ENCODE results near the gene ASB10. TPM values are rescaled to one million over a fixed set of nuclear protein-coding genes. Genes with fewer than 3 reads are reported as not detected.

The ASB10 gene
- total and polyA plus RNA-seq, 2 of the 4 experiments (the other 2 are of a cell fraction), result not detected

DNA sequence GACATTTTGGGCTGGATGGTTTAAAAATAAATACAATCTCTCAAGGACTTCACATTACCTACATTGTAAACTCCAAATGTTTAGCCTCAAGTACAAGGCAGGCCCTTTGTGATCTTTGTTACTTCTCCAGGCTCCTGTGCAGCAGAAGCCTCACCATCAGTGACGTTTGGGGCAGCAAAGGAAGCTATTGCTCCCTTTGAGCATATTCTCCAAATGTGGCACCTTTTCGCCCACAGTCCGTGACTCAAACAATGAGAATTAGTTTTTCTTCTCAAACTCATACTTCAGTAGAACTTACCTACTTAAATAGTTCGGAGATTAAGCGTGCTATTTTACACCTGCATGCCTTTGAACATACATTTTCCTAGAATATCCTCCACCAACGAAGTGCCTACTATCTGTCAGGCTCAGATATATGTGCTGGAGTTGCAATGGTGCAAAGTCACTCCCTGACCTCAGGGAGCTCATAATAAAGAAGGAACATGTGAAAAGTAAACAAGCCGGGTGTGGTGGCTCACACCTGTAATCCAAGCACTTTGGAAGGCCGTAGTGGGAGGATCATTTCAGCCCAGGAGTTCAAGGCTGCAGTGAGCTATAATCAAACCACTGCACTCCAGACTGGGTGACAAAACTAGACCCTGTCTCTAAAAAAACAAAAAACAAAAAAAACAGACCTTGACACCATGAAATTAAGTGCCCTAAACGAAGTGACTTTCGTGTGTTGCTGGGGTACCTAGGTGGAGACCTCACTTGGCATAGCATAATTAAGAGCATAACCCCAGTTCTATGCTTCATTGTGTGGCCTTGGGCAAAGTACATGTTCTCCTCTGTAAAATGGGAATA lies 41.2 kb upstream of the ASB10 start:
- Histone ChIP-seq H3K36me3 (ENCODE audit: control insufficient read depth, insufficient read depth, low read length) (peaks cover 17% of the 10 kb centered on the region), H3K9ac (ENCODE audit: low read depth, low read length) (peak overlapping the region; percentile 95), H2BK15ac (ENCODE audit: low read depth, low read length) (no peak overlapping the region), H2BK20ac (ENCODE audit: low read depth, low read length) (no peak overlapping the region), H3K56ac (ENCODE audit: extremely low read depth, insufficient read depth, low read length) (peak overlapping the region; percentile 63; the same call in 1 of the 2 replicates), H2AFZ (replicated peaks; ENCODE audit: low read length, poor library complexity) (peak overlapping the region; percentile 44), H3K18ac (ENCODE audit: low read depth, low read length) (no peak overlapping the region), H3K9me3 (ENCODE audit: control insufficient read depth, insufficient read depth, low read length) (no peaks in the 10 kb centered on the region), H3K14ac (replicated peaks; ENCODE audit: low read depth, low read length) (no peak overlapping the region), H3K27me3 (ENCODE audit: control insufficient read depth, insufficient read depth, low read length) (no peaks in the 10 kb centered on the region), H2AK5ac (ENCODE audit: low read depth, low read length) (no peak overlapping the region), H3K4me1 (ENCODE audit: control insufficient read depth, insufficient read depth, low read length) (peaks cover 11% of the 10 kb centered on the region), H3K4me3 (ENCODE audit: insufficient read depth, low read depth, low read length) (peak overlapping the region; percentile 85; the same call in 1 of the 2 replicates), H3K23ac (ENCODE audit: low read depth, low read length) (0 out of 2 replicates have a peak overlapping the region, but pooled peaks have one; percentile 0), H4K5ac (ENCODE audit: low read depth, low read length) (peak overlapping the region; percentile 56), H3K4me2 (ENCODE audit: low read depth, low read length) (peak overlapping the region; percentile 83), H3K79me1 (ENCODE audit: low read depth in 1 of 2, low read length in 2 of 2) (peaks cover 15 to 40% of the 10 kb centered on the region in 2 experiments), H2BK5ac (ENCODE audit: low read depth, low read length, poor library complexity, severe bottlenecking) (no peak overlapping the region), H4K20me1 (ENCODE audit: insufficient read depth, low read length) (peaks cover 5% of the 10 kb centered on the region), H2AK9ac (replicated peaks; ENCODE audit: low read depth, low read length, poor library complexity) (peak overlapping the region; percentile 3), H4K91ac (ENCODE audit: insufficient read depth, low read depth, low read length) (peak overlapping the region; percentile 55; the same call in 1 of the 2 replicates), H3K27ac (ENCODE audit: insufficient read depth, low read length) (peak overlapping the region; percentile 8; the same call in 1 of the 2 replicates), H4K8ac (ENCODE audit: low read depth in 2 of 2, low read length in 2 of 2) (peak overlapping the region; percentile 93 to 98), H3K4ac (ENCODE audit: low read depth, low read length) (peak overlapping the region; percentile 28; the same call in 1 of the 2 replicates), H3K9me1 (ENCODE audit: insufficient read depth, low read length) (peaks cover 4% of the 10 kb centered on the region), H2BK120ac (ENCODE audit: low read depth, low read length) (no peak overlapping the region)
- WGBS, 2 experiments (ENCODE audit: extremely low coverage in 2 of 2, insufficient read length in 1 of 2), result 74% methylated on average over 3 of the region's 10 CpGs; no CpG with 5 or more reads in 1 of the 2 experiments
- ChIA-PET CTCF (no interaction called here), POLR2A (ENCODE audit: unreplicated experiment) (interaction anchor here (0.6 kb wide), 2 partner anchors 11 to 15 kb away, joined by 3 read pairs; no protein-coding TSS in a partner anchor)
- dilution Hi-C loops (cut with HindIII; ENCODE audit: low sequenced_read_pairs, unreplicated experiment), result no loop called here
- BruUV-seq (replicated peaks), result no TSS peak
- in situ Hi-C loops (cut with MboI; ENCODE audit: low sequenced_read_pairs), result no loop called here
- ATAC-seq (ENCODE audit: low read depth), result no peak
- DNase-seq, result no peak
- TF ChIP-seq MAFK (IDR thresholded peaks at IDR 0.05; ENCODE audit: low read depth, low read length) (no peak), SMC3 (IDR thresholded peaks at IDR 0.05; ENCODE audit: low read depth, low read length) (no peak), MAZ (IDR thresholded peaks at IDR 0.05; ENCODE audit: borderline replicate concordance, low read depth, low read length) (no peak), RCOR1 (IDR thresholded peaks at IDR 0.05; ENCODE audit: insufficient replicate concordance, low read length) (no peak)
- TF ChIP-seq, protein P1, sequence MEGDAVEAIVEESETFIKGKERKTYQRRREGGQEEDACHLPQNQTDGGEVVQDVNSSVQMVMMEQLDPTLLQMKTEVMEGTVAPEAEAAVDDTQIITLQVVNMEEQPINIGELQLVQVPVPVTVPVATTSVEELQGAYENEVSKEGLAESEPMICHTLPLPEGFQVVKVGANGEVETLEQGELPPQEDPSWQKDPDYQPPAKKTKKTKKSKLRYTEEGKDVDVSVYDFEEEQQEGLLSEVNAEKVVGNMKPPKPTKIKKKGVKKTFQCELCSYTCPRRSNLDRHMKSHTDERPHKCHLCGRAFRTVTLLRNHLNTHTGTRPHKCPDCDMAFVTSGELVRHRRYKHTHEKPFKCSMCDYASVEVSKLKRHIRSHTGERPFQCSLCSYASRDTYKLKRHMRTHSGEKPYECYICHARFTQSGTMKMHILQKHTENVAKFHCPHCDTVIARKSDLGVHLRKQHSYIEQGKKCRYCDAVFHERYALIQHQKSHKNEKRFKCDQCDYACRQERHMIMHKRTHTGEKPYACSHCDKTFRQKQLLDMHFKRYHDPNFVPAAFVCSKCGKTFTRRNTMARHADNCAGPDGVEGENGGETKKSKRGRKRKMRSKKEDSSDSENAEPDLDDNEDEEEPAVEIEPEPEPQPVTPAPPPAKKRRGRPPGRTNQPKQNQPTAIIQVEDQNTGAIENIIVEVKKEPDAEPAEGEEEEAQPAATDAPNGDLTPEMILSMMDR (conservative IDR thresholded peaks at IDR 0.05; ENCODE audit: low read depth, low read length), result no peak
- TF ChIP-seq, protein P2, sequence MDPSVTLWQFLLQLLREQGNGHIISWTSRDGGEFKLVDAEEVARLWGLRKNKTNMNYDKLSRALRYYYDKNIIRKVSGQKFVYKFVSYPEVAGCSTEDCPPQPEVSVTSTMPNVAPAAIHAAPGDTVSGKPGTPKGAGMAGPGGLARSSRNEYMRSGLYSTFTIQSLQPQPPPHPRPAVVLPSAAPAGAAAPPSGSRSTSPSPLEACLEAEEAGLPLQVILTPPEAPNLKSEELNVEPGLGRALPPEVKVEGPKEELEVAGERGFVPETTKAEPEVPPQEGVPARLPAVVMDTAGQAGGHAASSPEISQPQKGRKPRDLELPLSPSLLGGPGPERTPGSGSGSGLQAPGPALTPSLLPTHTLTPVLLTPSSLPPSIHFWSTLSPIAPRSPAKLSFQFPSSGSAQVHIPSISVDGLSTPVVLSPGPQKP (IDR thresholded peaks at IDR 0.05; ENCODE audit: borderline replicate concordance, low read depth, low read length), result no peak
- intact Hi-C loops (cut with micrococcal nuclease), result no loop called here

All from IMR-90 (cell line).